ENCODE results near the gene NUP43.
"Not testable (repeated sequence)": the region's sequence is repeated elsewhere in the genome, so short reads cannot be mapped to it uniquely, and the experiment has no call there.

NUP43 gene

DNA sequence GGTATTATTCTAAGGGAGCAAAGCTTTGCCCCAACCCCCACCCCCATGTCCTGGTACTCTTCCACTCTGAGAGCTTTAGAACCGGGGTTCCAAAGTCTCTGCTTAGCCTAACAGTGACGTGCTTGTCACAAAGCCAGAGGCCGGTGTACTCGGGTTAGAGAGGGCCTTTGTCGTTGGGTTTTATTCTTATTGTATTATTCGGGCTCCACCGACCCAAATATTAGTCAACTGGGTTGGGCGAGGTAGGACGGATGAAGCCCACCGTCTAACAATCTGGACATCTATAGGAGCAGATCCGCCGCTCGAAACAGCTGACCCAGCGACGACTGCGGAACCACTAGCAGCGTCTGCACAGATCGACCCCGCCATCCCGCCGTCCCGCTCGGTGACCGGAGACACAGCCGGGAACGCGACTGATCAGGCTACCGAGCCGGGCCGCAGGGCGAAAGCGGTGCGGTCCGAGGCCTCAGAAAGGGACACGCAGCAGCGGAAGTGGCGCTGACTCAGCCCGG lies 2.8 kb upstream of the NUP43 start:
- not testable (repeated sequence) for DNase-seq (ENCODE audit: low read depth)

- DNase-seq (ENCODE audit: low read depth) = not testable (repeated sequence)
Measured at GRCh38 chr6:149745252-149745651, 1.1 kb downstream of the NUP43 start.

DNA sequence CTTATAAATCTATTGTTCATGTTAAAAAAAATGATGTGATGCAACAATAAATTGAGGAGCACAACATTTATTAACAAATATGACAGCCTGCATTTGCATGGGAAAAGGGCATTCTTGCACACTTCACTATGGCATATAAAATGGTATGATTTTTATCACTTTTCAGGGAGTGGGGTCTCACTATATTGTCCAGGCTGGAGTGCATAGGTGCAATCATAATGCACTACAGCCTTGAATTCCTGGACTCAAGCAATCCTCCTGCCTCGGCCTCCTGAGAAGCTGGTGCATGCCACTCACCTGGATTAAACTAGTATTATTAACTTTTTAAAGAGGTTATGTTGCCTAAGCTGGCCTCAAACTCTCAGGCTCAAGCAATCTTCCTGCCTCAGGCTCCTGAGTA lies 11.4 kb downstream of the NUP43 start:
- no peak for DNase-seq (ENCODE audit: low read depth)

GRCh38 chr6:149733089-149733720 lies 13.1 kb downstream of the NUP43 start:
- DNase-seq (ENCODE audit: low read depth) = no peak

GRCh38 chr6:149729824-149730223 lies 16.5 kb downstream of the NUP43 start:
- DNase-seq (ENCODE audit: low read depth) = no peak

DNA sequence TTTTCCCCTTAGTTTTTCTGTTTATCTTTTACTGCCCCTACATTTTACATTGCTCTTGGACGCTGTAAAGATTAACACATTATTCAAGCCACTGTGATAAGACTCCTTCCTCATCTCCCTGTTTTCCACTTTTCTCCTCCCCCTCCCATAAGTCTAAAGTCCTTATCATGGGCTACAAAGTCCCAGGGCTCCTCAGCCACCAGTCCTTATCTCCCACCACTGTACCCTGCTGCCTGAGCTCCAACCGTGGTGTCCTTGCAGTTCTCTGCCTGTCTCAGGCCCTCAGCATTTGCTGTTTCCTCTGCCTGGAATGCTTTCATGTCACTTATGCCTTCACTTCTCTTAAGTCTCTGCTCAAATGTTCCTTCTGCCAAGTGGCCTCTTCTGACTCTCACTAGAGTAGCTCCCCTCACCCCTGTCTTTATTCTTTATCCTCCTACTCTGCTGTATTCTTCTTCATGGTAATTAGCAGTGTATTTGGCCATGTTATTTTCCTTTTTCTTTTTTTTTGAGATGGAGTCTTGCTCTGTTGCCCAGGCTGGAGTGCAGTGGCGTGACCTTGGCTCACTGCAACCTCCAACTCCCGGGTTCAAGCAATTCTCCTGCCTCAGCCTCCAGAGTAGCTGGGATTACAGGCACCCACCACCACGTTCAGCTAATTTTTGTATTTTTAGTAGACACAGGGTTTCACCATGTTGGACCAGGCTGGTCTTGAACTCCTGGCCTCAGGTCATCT lies 17.7 kb downstream of the NUP43 start:
- no peak for DNase-seq (ENCODE audit: low read depth)

- no peak for DNase-seq (ENCODE audit: low read depth)
Measured at GRCh38 chr6:149727793-149728498, 18.4 kb downstream of the NUP43 start.

- no peak for DNase-seq (ENCODE audit: low read depth)
Measured at GRCh38 chr6:149725785-149726184, 20.5 kb downstream of the NUP43 start.

DNA sequence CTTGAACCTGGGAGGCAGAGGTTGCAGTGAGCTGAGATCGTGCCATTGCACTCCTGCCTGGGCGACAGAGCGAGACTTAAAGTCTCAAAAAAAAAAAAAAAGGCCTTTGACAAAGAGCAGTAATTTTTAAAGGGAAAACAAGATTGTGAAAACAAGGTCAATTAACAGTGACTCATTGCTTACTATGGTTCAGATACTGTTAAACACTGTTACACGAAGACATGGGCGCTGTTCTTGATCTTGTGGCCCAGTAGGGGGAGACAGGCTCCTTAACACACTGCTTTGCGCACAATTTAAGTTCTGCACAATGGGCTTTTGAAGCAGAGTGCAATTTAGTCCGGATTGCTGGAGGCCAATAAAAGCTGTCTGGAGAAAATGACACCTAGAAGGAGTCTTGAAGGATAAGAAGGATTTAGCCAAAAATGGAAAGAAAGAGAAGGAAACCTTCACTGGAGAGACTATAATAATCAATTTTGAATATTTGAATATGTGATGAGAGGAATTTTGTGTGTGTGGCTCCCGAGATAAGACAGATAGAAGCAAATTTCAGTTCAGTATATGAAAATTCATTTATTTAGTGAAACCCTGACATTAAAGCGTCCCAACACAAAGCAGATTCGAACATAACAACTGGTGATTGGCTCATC lies 22.4 kb downstream of the NUP43 start:
- DNase-seq (ENCODE audit: low read depth) = peak; percentile 59

- DNase-seq (ENCODE audit: low read depth) = no peak
Measured at GRCh38 chr6:149723262-149723661, 23.1 kb downstream of the NUP43 start.

GRCh38 chr6:149719531-149719930 lies 26.8 kb downstream of the NUP43 start:
- DNase-seq (ENCODE audit: low read depth) = no peak

DNA sequence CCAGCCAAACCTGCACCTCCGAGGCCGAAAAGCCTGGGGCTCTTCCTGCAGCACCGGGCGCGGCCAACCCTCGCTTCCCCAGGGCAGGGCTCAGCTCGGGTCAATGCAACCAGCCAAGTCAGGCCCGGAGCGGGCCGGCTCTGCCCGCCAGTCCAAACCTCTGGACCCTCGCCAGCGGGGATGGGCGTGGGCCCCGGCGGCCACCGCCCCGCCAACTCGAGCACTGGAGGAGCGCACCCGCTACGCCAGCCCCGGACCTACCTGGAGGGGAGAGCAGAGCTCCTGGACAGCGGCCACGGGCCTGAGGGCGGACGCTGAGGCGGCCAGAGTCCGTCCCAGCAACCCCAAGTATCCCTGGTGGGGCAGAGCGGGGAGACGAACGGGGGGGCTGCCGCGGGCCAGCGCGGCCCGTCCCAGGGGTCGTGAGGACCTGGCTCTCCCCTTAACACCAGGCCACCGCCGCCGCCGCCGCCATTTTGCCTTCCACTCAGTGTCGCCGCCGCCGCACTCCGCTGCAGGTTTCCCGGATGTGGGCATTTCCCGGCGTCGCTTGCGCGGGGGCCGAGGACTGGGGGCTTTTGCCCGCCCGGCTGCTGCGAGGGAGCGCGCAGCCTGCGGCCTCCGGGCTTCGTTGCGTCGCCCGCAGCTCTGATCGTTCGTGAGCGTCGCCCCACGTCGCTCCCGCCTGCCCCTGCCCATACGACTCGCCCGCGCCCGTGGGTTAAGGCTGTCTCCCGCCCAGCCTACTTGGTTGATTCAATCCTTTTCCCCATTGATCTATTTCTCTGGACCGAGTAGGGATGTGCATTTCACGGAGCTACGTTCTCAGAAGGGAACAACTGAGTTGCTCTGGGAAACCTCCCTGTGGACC lies 28.5 kb downstream of the NUP43 start, which contains the start of gene LATS1:
TSS of gene LATS1 (minus strand) at position 514 of the 871 bp plus-strand sequence. CDS start 15,975 bp downstream, outside the sequence.
- DNase-seq (ENCODE audit: low read depth) = peak; percentile 45

DNA sequence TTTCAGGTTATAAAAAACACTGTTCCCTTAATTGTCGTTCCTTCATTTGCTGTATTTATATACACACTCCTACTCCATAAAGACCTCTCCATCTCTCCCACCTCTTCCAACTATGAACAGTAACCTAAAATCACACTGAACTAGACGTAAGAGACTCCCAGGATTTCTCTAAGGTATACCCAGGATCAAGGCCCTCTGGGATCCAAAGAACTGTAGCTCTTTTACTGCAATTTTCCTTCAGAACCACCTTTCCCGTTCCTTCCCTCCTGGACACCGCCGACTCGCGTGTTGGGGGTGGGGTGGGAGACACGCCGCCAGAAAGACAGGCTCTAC lies 29.1 kb downstream of the NUP43 start:
- DNase-seq (ENCODE audit: low read depth) = no peak

- no peak for DNase-seq (ENCODE audit: low read depth)
Measured at GRCh38 chr6:149716181-149716963, 30.0 kb downstream of the NUP43 start.

GRCh38 chr6:149714442-149714841 lies 31.9 kb downstream of the NUP43 start:
- no peak for DNase-seq (ENCODE audit: low read depth)

DNA sequence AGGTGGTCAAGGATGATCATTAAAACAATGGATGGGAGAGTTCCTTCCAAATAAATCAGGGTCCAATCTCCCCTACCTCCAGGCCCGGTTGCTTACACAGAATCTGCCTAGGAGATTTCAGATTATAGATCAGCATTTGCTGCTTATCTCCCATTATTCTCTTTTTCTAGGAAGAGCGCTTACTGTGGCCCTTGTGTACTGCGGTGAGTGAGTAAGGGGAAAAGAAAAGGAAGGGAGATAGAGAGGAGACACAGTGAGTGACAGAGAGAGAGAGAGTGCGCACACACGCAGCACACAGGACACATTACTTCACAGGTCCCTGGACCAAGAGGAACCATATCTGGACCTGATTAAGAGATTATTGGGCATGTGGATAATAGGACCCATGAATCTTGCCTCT lies 34.6 kb downstream of the NUP43 start:
- no peak for DNase-seq (ENCODE audit: low read depth)

GRCh38 chr6:149701714-149702113 lies 44.6 kb downstream of the NUP43 start:
- no peak for DNase-seq (ENCODE audit: low read depth)

GRCh38 chr6:149699150-149699549 lies 47.2 kb downstream of the NUP43 start:
- DNase-seq (ENCODE audit: low read depth) = no peak

GRCh38 chr6:149698175-149698574 lies 48.2 kb downstream of the NUP43 start:
- DNase-seq (ENCODE audit: low read depth) = no peak

DNA sequence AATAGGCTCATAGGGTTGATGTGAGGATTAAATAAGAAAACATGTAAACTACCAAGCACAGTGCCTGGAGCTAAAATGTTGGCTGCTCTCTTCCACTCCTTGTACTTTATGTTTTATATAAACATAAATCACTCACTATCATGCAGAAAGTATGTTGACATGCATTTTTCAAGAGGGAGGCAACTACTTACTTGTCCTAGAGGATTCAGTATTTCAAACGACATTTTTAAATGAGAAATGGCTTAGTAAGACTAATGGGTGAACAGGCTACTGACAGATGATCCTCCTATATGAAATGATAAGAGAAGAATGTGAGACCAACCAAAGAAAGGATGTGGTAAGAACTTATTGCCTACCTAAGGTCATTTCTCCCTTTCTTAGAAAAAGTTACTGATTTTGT lies 49.4 kb downstream of the NUP43 start:
- DNase-seq (ENCODE audit: low read depth) = no peak

- no peak for DNase-seq (ENCODE audit: low read depth)
Measured at GRCh38 chr6:149694921-149695320, 51.4 kb downstream of the NUP43 start.
